Heart right ventricle (tissue), 16 donors: Measurements from ENCODE around the gene ATXN7L1. TPM values are rescaled to one million over a fixed set of nuclear protein-coding genes. Genes with fewer than 3 reads are reported as not detected.
A peak's percentile ranks its signal among the peaks of the same experiment; 100 is the strongest.

Source experiments
- ATAC-seq, 8 donors: fragments of 200-7000 bp; cut with Tn5 transposase; one replicate each; pipeline ENCODE4 v1.9.1; 2020; ENCODE audit warnings: mild to moderate bottlenecking in 8 of 8, moderate library complexity in 8 of 8, moderate number of reproducible peaks in 1 of 8
- DNase-seq, 2 donors: peaks; one replicate each; pipeline ENCODE4 v3.0.0-alpha.2; 2020
- H3K27ac ChIP-seq, 10 donors: fragments of 200-600 bp; sonication (generic) in 2 of 10; one replicate each; pipeline versions ENCODE4 v1.5.0 to v1.8.0; 2020 to 2022; ENCODE audit warnings: mild to moderate bottlenecking in 3 of 10
- H3K27me3 ChIP-seq, 7 donors: fragments of 200-600 bp; one replicate each; pipeline ENCODE4 v1.8.0; 2021 to 2022; ENCODE audit warnings: mild to moderate bottlenecking in 2 of 7
- H3K36me3 ChIP-seq, 9 donors: fragments of 200-600 bp; sonication (generic) in 1 of 9; one replicate each; pipeline versions ENCODE4 v1.5.0 to v1.8.0; 2020 to 2022; ENCODE audit warnings: mild to moderate bottlenecking in 2 of 9
- H3K4me1 ChIP-seq, 9 donors: fragments of 200-600 bp; sonication (generic) in 1 of 9; one replicate each; pipeline versions ENCODE4 v1.5.0 to v1.8.0; 2020 to 2022; ENCODE audit warnings: mild to moderate bottlenecking in 4 of 9
- H3K4me3 ChIP-seq, 10 donors: fragments of 200-600 bp; sonication (generic) in 2 of 10; one replicate each; pipeline versions ENCODE4 v1.5.0 to v1.8.0; 2020 to 2022; ENCODE audit warnings: mild to moderate bottlenecking in 7 of 10, moderate library complexity in 2 of 10
- H3K9me3 ChIP-seq, 11 donors: fragments of 200-600 bp in 10 of 11; sonication (generic) in 2 of 11; one replicate each; pipeline versions ENCODE4 v1.5.0 to v1.8.0; 2013 to 2022; ENCODE audit warnings: mild to moderate bottlenecking in 2 of 11, control low read depth in 1 of 11, moderate library complexity in 1 of 11
- CTCF ChIP-seq, 9 donors: fragments of 200-600 bp; sonication (generic) in 2 of 9; IDR thresholded peaks; one replicate each; pipeline versions ENCODE4 v1.5.0 to v1.8.0; 2021 to 2022; ENCODE audit warnings: antibody characterized with exemption in 9 of 9, mild to moderate bottlenecking in 5 of 9, moderate library complexity in 1 of 9
- WGBS, 2 donors: extraction: QIAGEN DNeasy Blood & Tissue Kit; methylation state at CpG; one replicate each; pipeline ENCODE4 v1.1.7; 2013; ENCODE audit warnings: inconsistent platforms in 1 of 2; 5-methylcytosine and 5-hydroxymethylcytosine counted together
- intact Hi-C, 10 donors: fragments of 100-400 bp; cut with DNase I; formaldehyde crosslinking; loops; one replicate each; pipeline versions ENCODE4 v1.11.1 to v1.14.2; 2022
- polyA plus RNA-seq, 2 donors: library from polyadenylated mRNA; stranded (reverse); fragments of 200-250 nt; gene quantifications; one replicate each; pipeline ENCODE4 v1.2.3, GENCODE V29; 2013
- total RNA-seq, 10 donors: library from RNA; stranded (reverse); fragmentation: NEBNext Ultra II Directional in 3 of 10; extraction: Animal tissue kit (Norgen Biotek cat#: 25700) in 3 of 10; gene quantifications; one replicate each; pipeline versions ENCODE4 v1.2.1 to v1.2.4, GENCODE V29; 2021 to 2023
- donor health status: Arrhythmogenic right ventricular cardiomyopathy.
- donor health status: ischemic (EF 13 %, LVEDD 7.1; RV severe dilation, severe dysfunction).
- donor health status: healthy with polysubstance abuse.
- donor health status: DM: no; HTN: yes; CAD: no.
- donor health status: DM: no; HTN: no; CAD: no.
- donor health status: ischemic (EF 25% LVEDD 6.9; RV normal size, moderate dysfunction).
- donor health status: ischemic (EF 25% LVEDD 5.7; RV mildly dilated, moderate dysfunction).
- donor health status: healthy.
- donor health status: DM: yes; HTN: yes; CAD: no.
- donor health status: Ischemic cardiomyopathy.
- donor health status: ischemic (EF 35%, LVEDD 5.7; RV mildly dilated, moderate dysfunction).
- donor health status: nonischemic (EF 11% LVEDD 7.7; RV severe dilation, severe dysfunction).
- donor health status: DM: yes; HTN: yes; CAD: no.
- donor health status: PGD.
- donor health status: ischemic (EF 29% LVEDD 5.4; RV normal size, mild dysfunction).
- donor health status: nonischemic (EF 23%, LVEDD 6.1; RV moderate dilation, normal function).

Gene ATXN7L1
- total and polyA plus RNA-seq, 12 donors: 1.7 to 7.2 (median 5.4) TPM

- DNase-seq: peak; percentile 50 to 58
- Histone ChIP-seq H3K27ac (peak overlapping the region; percentile 14 to 87 (median 74)), H3K4me3 (peak overlapping the region; percentile 21 to 66 (median 56)), H3K36me3 (no peaks in the 10 kb centered on the region), H3K9me3 (peaks cover 0 to 6% (median 0%) of the 10 kb centered on the region in 11 donors), H3K27me3 (no peaks in the 10 kb centered on the region), H3K4me1 (peaks cover 0 to 14% (median 0%) of the 10 kb centered on the region in 9 donors)
- intact Hi-C loops: loop anchor here in 1 of 10 donors (5.0 kb wide), 1 partner anchor 40 kb away; no protein-coding TSS in a partner anchor
- 12 to 14% methylated on average over 21 of the region's 21 CpGs for WGBS, 2 donors
- TF ChIP-seq CTCF (IDR thresholded peaks at IDR 0.05): no peak
- peak; percentile 70 to 89 (median 84) for ATAC-seq
Observed at GRCh38 chr7:105691680-105692564, 184.5 kb downstream of the ATXN7L1 start.

- intact Hi-C loops: loop anchor here in 1 of 10 donors (5.0 kb wide), 1 partner anchor 39 kb away; no protein-coding TSS in a partner anchor
- 15 to 24% methylated on average over 18 of the region's 18 CpGs for WGBS, 2 donors
- H3K4me1 ChIP-seq: peaks cover 0 to 14% (median 0%) of the 10 kb centered on the region in 9 donors
- peak overlapping the region; percentile 14 to 87 (median 74) for H3K27ac ChIP-seq
- H3K27me3 ChIP-seq: no peaks in the 10 kb centered on the region
- TF ChIP-seq CTCF (IDR thresholded peaks at IDR 0.05): no peak
- H3K9me3 ChIP-seq: peaks cover 0 to 6% (median 0%) of the 10 kb centered on the region in 11 donors
- ATAC-seq (peak; percentile 36 to 84 (median 64)), DNase-seq (peak in 1 of 2 donors; percentile 24)
- peak overlapping the region; percentile 21 to 66 (median 56) for H3K4me3 ChIP-seq
- no peaks in the 10 kb centered on the region for H3K36me3 ChIP-seq
Observed at GRCh38 chr7:105691082-105691679, 185.2 kb downstream of the ATXN7L1 start.

GRCh38 chr7:105690325-105690945 lies 186.0 kb downstream of the ATXN7L1 start:
- no peak for TF ChIP-seq CTCF (IDR thresholded peaks at IDR 0.05)
- 85 to 87% methylated on average over 17 of the region's 17 CpGs for WGBS, 2 donors
- intact Hi-C loops: loop anchor here in 1 of 10 donors (5.0 kb wide), 1 partner anchor 38 kb away; no protein-coding TSS in a partner anchor
- Histone ChIP-seq H3K27ac (peak overlapping the region; percentile 14 to 87 (median 74)), H3K4me3 (peak overlapping the region in 8 of 10 donors; percentile 40 to 66 (median 58)), H3K36me3 (no peaks in the 10 kb centered on the region), H3K9me3 (peaks cover 0 to 6% (median 0%) of the 10 kb centered on the region in 11 donors), H3K4me1 (peaks cover 0 to 14% (median 0%) of the 10 kb centered on the region in 9 donors), H3K27me3 (no peaks in the 10 kb centered on the region)
- peak in 2 of 8 donors; percentile 3 to 28 for ATAC-seq
- DNase-seq: no peak
